Panc1 (cell line): Measurements from ENCODE around the gene PSMC1. TPM values are rescaled to one million over a fixed set of nuclear protein-coding genes. Genes with fewer than 3 reads are reported as not detected.
A peak's percentile ranks its signal among the peaks of the same experiment; 100 is the strongest.

Source experiments
- ATAC-seq: fragments of 200-7000 bp; cut with Tn5 transposase; 2 replicates; pipeline ENCODE4 v1.9.1; 2020; ENCODE audit warnings: mild to moderate bottlenecking, moderate library complexity
- BruUV-seq: library from RNA; stranded (reverse); fragments of 400-500 nt; replicated peaks from 2 replicates; lab custom pipeline; 2021; lab: Mats Ljungman, UMichigan
- CTCF ChIA-PET: fragments of 300-600 bp; sonication (Branson Sonifier 250); formaldehyde crosslinking; loops from one replicate; lab custom pipeline; 2022; ENCODE audit warnings: antibody characterized with exemption; lab: Charles Lee
- POLR2A ChIA-PET: fragments of 300-600 bp; sonication (Branson Sonifier 250); formaldehyde crosslinking; loops from one replicate; lab custom pipeline; 2022; ENCODE audit warnings: antibody characterized with exemption; lab: Charles Lee
- DNase-seq: peaks from one replicate; pipeline ENCODE4 v3.0.0-alpha.2; 2010; ENCODE audit warnings: low read depth, low spot score
- H3K27ac ChIP-seq: 2 replicates; pipeline ENCODE4 v1.5.1; 2011; ENCODE audit warnings: mild to moderate bottlenecking, low read length, inconsistent platforms
- H3K27me3 ChIP-seq: fragments of 200-500 bp; sonication (Bioruptor generic); 2 replicates; pipeline ENCODE4 v1.6.0; 2014; ENCODE audit warnings: low read length, inconsistent platforms; ENCODE audit not compliant: control insufficient read depth, insufficient read depth
- H3K36me3 ChIP-seq: fragments of 200-500 bp; sonication (Bioruptor generic); 2 replicates; pipeline ENCODE4 v1.5.1; 2014; ENCODE audit warnings: inconsistent platforms, mild to moderate bottlenecking, low read length, moderate library complexity; ENCODE audit not compliant: control insufficient read depth, insufficient read depth
- H3K4me1 ChIP-seq: 2 replicates; pipeline ENCODE4 v1.5.1; 2011; ENCODE audit warnings: inconsistent platforms, mild to moderate bottlenecking, low read length, moderate library complexity; ENCODE audit not compliant: control insufficient read depth, insufficient read depth
- H3K4me3 ChIP-seq, 2 experiments: 2 replicates each; pipeline ENCODE4 v1.5.1; 2011 to 2012; ENCODE audit warnings: low read depth in 2 of 2, low read length in 2 of 2, mild to moderate bottlenecking in 2 of 2, inconsistent platforms in 1 of 2, moderate library complexity in 1 of 2
- H3K9me3 ChIP-seq: fragments of 200-500 bp; sonication (Bioruptor generic); 2 replicates; pipeline ENCODE4 v1.5.1; 2014; ENCODE audit warnings: low read depth, mild to moderate bottlenecking, inconsistent platforms, low read length, moderate library complexity; ENCODE audit not compliant: control insufficient read depth, insufficient read depth
- CTCF ChIP-seq: fragments of 450-650 bp; IDR thresholded peaks from 2 replicates; pipeline ENCODE4 v1.5.1; 2017; ENCODE audit warnings: mild to moderate bottlenecking
- POLR2AphosphoS5 ChIP-seq: IDR thresholded peaks from 2 replicates; pipeline ENCODE4 v1.6.1; 2012; ENCODE audit warnings: mild to moderate bottlenecking, low read depth, low read length, moderate library complexity
- SIN3A ChIP-seq: IDR thresholded peaks from 2 replicates; pipeline ENCODE4 v1.6.1; 2012; ENCODE audit warnings: low read depth, mild to moderate bottlenecking, low read length, moderate library complexity, borderline replicate concordance; ENCODE audit not compliant: insufficient read depth
- TCF7L2 ChIP-seq: IDR thresholded peaks from 2 replicates; pipeline ENCODE4 v1.6.1; 2011; ENCODE audit warnings: mild to moderate bottlenecking, low read depth, low read length, inconsistent platforms
- in situ Hi-C: cut with HindIII; loops from 2 replicates; pipeline ENCODE4 v1.10.0; 2016; ENCODE audit warnings: low sequenced_read_pairs, low pct_unique_long_range_greater_than_20kb
- intact Hi-C: fragments of 100-400 bp; cut with micrococcal nuclease; formaldehyde crosslinking; loops from one replicate; pipeline ENCODE4 v1.10.0; 2022; ENCODE audit not compliant: unreplicated experiment
- total RNA-seq: library from RNA; stranded (reverse); gene quantifications from one replicate; pipeline ENCODE4 v1.2.1, GENCODE V29; 2021; ENCODE audit not compliant: unreplicated experiment
- TF ChIP-seq, protein P1 (sequence below), 2 experiments: IDR thresholded peaks; 2 replicates each; pipeline ENCODE4 v1.6.1; 2011 to 2012; ENCODE audit warnings: low read depth in 2 of 2, control low read depth in 1 of 2, low read length in 1 of 2, mild to moderate bottlenecking in 1 of 2, moderate library complexity in 1 of 2; ENCODE audit not compliant: insufficient read depth in 1 of 2

The PSMC1 gene
- total RNA-seq, 1 experiment from 2014 or later: 112 TPM

- no peak overlapping the region for H3K4me3 ChIP-seq
- no peaks in the 10 kb centered on the region for H3K27me3 ChIP-seq
- H3K36me3 ChIP-seq: peaks cover 18% of the 10 kb centered on the region
- POLR2A ChIA-PET: no interaction called here
- ATAC-seq (no peak), DNase-seq (no peak)
- H3K27ac ChIP-seq: no peak overlapping the region
- BruUV-seq: no TSS peak
- H3K9me3 ChIP-seq: no peaks in the 10 kb centered on the region
- in situ Hi-C loops: no loop called here
- CTCF ChIA-PET: no interaction called here
- TF ChIP-seq CTCF (no peak), POLR2AphosphoS5 (no peak), SIN3A (no peak), TCF7L2 (no peak)
- TF ChIP-seq, protein P1, sequence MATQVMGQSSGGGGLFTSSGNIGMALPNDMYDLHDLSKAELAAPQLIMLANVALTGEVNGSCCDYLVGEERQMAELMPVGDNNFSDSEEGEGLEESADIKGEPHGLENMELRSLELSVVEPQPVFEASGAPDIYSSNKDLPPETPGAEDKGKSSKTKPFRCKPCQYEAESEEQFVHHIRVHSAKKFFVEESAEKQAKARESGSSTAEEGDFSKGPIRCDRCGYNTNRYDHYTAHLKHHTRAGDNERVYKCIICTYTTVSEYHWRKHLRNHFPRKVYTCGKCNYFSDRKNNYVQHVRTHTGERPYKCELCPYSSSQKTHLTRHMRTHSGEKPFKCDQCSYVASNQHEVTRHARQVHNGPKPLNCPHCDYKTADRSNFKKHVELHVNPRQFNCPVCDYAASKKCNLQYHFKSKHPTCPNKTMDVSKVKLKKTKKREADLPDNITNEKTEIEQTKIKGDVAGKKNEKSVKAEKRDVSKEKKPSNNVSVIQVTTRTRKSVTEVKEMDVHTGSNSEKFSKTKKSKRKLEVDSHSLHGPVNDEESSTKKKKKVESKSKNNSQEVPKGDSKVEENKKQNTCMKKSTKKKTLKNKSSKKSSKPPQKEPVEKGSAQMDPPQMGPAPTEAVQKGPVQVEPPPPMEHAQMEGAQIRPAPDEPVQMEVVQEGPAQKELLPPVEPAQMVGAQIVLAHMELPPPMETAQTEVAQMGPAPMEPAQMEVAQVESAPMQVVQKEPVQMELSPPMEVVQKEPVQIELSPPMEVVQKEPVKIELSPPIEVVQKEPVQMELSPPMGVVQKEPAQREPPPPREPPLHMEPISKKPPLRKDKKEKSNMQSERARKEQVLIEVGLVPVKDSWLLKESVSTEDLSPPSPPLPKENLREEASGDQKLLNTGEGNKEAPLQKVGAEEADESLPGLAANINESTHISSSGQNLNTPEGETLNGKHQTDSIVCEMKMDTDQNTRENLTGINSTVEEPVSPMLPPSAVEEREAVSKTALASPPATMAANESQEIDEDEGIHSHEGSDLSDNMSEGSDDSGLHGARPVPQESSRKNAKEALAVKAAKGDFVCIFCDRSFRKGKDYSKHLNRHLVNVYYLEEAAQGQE (IDR thresholded peaks at IDR 0.05; ENCODE audit: insufficient read depth in 1 of 2, low read depth in 2 of 2, low read length in 1 of 2): no peak
- no peaks in the 10 kb centered on the region for H3K4me1 ChIP-seq
- intact Hi-C loops: no loop called here
These were observed 17.2 kb downstream of the PSMC1 start for GRCh38 chr14:90273532-90273931.

DNA sequence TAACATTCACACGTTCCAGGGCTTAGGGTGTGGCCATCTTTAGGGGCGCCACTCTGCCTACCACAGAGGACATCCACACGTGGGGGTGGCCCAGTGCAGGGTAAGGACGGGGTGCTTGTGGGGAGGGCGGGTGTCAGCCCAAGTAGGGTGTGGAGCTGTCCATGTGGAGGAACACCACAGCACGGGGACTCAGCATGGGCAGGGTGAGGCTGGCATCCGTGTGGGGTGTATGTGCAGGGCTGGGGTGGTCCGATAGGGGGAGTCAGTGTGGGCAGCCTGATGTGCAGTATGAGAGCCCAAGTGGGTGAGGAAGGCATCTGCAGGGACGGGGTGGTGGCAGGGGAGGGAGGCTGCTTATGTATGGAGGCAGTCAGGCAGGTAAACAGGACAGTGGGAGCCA is 17.7 kb downstream of the PSMC1 start:
- CTCF ChIA-PET: no interaction called here
- no TSS peak for BruUV-seq
- POLR2A ChIA-PET: no interaction called here
- H3K27ac ChIP-seq: no peak overlapping the region
- peak; percentile 70 for ATAC-seq
- H3K4me1 ChIP-seq: no peaks in the 10 kb centered on the region
- in situ Hi-C loops: no loop called here
- H3K27me3 ChIP-seq: no peaks in the 10 kb centered on the region
- no peak overlapping the region for H3K4me3 ChIP-seq
- H3K9me3 ChIP-seq: no peaks in the 10 kb centered on the region
- intact Hi-C loops: no loop called here
- TF ChIP-seq, protein P1 (IDR thresholded peaks at IDR 0.05; ENCODE audit: insufficient read depth in 1 of 2, low read depth in 2 of 2, low read length in 1 of 2): no peak
- no peak for TF ChIP-seq TCF7L2
- no peak for TF ChIP-seq SIN3A
- TF ChIP-seq CTCF: no peak; the same call in 1 of the 2 replicates
- TF ChIP-seq POLR2AphosphoS5: no peak
- DNase-seq: no peak
- peaks cover 14% of the 10 kb centered on the region for H3K36me3 ChIP-seq
